Activated naive CD8-positive, alpha-beta T cell treated with anti-CD3 and anti-CD28 coated beads, Interleukin-2, amount 10 ng/mL, durations not matched to agents 7 days and 5 days (primary cell): ENCODE results near the gene CEMIP. TPM values are rescaled to one million over a fixed set of nuclear protein-coding genes. Genes with fewer than 3 reads are reported as not detected.

Experiments
- ATAC-seq: fragments of 150-1000 bp; cut with Tn5 transposase; one replicate; pipeline ENCODE4 v1.10.0; 2021; ENCODE audit warnings: low read depth, moderate library complexity
- POLR2A ChIA-PET: fragments of 350-600 bp; sonication (Branson Sonifier 250); formaldehyde crosslinking; loops from one replicate; lab custom pipeline; 2021; ENCODE audit warnings: antibody characterized with exemption; lab: Charles Lee
- DNase-seq: peaks from one replicate; pipeline ENCODE4 v3.0.0; 2021
- H3K27ac Mint-ChIP-seq: one replicate; pipeline ENCODE4 v1.8.0; 2022; ENCODE audit warnings: mild to moderate bottlenecking, mixed read lengths
- H3K27me3 Mint-ChIP-seq: one replicate; pipeline ENCODE4 v1.8.0; 2022; ENCODE audit warnings: mild to moderate bottlenecking, moderate library complexity, mixed read lengths
- H3K36me3 Mint-ChIP-seq: one replicate; pipeline ENCODE4 v1.8.0; 2021; ENCODE audit warnings: mild to moderate bottlenecking, mixed read lengths
- H3K4me1 Mint-ChIP-seq: one replicate; pipeline ENCODE4 v1.8.0; 2021; ENCODE audit warnings: mixed read lengths
- H3K4me3 Mint-ChIP-seq: one replicate; pipeline ENCODE4 v1.8.0; 2022; ENCODE audit warnings: mild to moderate bottlenecking, moderate library complexity, mixed read lengths
- H3K9me3 Mint-ChIP-seq: one replicate; pipeline ENCODE4 v1.8.0; 2021; ENCODE audit warnings: mixed read lengths
- microRNA-seq: library from miRNA; unstranded; fragments of <30 nt; microRNA quantifications from one replicate; pipeline ENCODE4 v1.2.0, GENCODE V29; 2022
- total RNA-seq, 2 experiments: library from RNA; stranded (reverse); gene quantifications; one replicate each; pipeline ENCODE4 v1.2.3, GENCODE V29; 2021

CEMIP gene
- total RNA-seq, 2 experiments from 2014 or later = 0.23 TPM; not detected in 1

DNA sequence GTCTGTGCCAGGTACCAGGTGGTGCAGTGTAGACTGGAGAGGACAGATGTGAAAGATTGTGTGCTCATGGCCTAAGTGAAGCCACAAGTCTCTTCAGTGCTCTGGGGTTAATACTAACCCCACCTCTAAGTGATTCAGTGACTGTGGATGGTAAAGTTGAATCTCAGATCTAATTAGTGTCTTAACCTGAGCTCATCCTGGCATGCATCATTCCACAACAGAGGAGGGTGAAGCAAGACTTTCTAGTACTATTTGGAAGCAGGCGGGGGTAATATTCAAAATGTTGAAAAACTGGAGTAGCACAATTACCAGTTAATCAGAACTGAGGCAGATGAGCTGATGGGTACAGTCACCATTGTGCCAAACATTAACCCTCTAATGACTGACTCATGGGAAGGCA lies 213.3 kb downstream of the CEMIP start:
- DNase-seq (no peak), ATAC-seq (no peak)
- Mint-ChIP-seq H3K27ac (no peak overlapping the region), H3K4me1 (peaks cover 35% of the 10 kb centered on the region), H3K4me3 (no peak overlapping the region), H3K36me3 (peaks cover 14% of the 10 kb centered on the region), H3K27me3 (no peaks in the 10 kb centered on the region), H3K9me3 (no peaks in the 10 kb centered on the region)
- POLR2A ChIA-PET = interaction anchor here (2.9 kb wide), 1 partner anchor 9 kb away, joined by 33 read pairs; the partner anchor contains the start of gene TLNRD1

DNA sequence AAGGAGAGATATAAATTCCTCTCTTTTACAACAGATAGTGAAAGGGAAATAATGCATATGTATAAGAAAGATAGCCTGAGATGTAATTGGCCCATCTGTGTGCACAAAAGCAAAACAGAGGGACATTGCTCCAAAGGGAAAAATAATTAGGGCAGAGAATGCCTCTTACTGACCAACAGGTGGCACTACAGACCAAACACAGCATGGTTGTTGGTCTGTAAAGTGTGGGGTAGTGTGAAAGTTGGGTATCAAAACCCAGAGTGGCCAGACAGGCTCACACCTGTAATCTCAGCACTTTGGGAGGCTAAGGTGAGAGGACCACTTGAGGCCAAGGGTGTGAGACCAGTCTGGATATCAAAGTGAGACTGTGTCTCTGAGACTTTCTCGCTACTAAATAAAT lies 217.1 kb downstream of the CEMIP start:
- ATAC-seq (no peak), DNase-seq (no peak)
- no peaks in the 10 kb centered on the region for H3K27me3 Mint-ChIP-seq
- no peak overlapping the region for H3K27ac Mint-ChIP-seq
- POLR2A ChIA-PET = no interaction called here
- H3K36me3 Mint-ChIP-seq = peaks cover 3% of the 10 kb centered on the region
- no peak overlapping the region for H3K4me3 Mint-ChIP-seq
- H3K9me3 Mint-ChIP-seq = no peaks in the 10 kb centered on the region
- H3K4me1 Mint-ChIP-seq = peaks cover 38% of the 10 kb centered on the region

- ATAC-seq (no peak), DNase-seq (no peak)
- peaks cover 3% of the 10 kb centered on the region for H3K36me3 Mint-ChIP-seq
- H3K9me3 Mint-ChIP-seq = no peaks in the 10 kb centered on the region
- no peaks in the 10 kb centered on the region for H3K27me3 Mint-ChIP-seq
- no peak overlapping the region for H3K4me3 Mint-ChIP-seq
- H3K27ac Mint-ChIP-seq = no peak overlapping the region
- H3K4me1 Mint-ChIP-seq = peaks cover 27% of the 10 kb centered on the region
- POLR2A ChIA-PET = no interaction called here
These were observed 218.5 kb downstream of the CEMIP start for GRCh38 chr15:80997692-80998091.

DNA sequence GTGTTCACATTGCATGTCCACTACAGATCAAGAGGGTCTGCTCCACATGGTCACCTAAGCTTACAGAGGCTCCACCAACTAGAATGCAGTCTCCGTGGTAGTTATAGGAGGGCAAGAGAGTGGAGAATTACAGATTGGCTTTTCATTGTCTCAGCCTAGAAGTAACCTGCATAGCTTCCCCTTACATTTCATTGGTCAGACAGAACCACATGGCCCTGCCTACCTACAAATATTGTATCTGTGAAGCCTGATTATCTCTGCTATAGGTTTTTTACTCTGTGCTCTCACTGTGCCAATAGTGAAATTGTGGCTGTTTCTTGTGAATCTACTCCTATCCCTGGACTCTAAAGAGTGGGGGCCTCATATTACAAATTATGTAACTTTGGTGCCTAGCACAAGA lies 219.1 kb downstream of the CEMIP start:
- Mint-ChIP-seq H3K27me3 (no peaks in the 10 kb centered on the region), H3K4me3 (peak overlapping the region; percentile 9), H3K27ac (peak overlapping the region; percentile 52), H3K36me3 (peaks cover 5% of the 10 kb centered on the region), H3K4me1 (peaks cover 29% of the 10 kb centered on the region), H3K9me3 (no peaks in the 10 kb centered on the region)
- no peak for ATAC-seq
- DNase-seq = no peak
- POLR2A ChIA-PET = no interaction called here

DNA sequence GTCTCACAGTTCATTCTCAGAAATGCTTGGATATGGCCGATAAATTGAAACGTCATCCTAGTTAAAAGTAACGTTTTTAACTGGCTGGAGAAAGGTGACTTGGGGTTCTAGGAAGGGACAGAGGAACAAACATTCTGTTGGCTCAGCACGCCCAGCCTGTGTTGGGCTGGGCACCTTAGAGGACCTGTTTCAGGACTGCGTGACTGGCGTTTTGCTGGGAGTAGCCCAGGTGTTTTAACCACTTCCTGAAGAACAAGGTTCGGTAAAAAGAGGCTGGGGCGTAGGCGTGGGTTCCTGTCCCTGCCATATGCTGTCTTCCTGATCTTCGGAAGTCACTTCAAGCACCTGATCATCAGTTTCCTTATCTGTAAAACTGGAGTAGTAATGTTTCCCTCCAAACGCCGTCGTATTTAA lies 220.5 kb downstream of the CEMIP start:
- H3K36me3 Mint-ChIP-seq = peaks cover 12% of the 10 kb centered on the region
- DNase-seq = peak; percentile 53
- H3K4me3 Mint-ChIP-seq = peak overlapping the region; percentile 99
- ATAC-seq = peak; percentile 20
- H3K27ac Mint-ChIP-seq = peak overlapping the region; percentile 97
- no peaks in the 10 kb centered on the region for H3K9me3 Mint-ChIP-seq
- POLR2A ChIA-PET = interaction anchor here (0.6 to 3.3 kb wide), 6 partner anchors 9 to 1032 kb away, joined by 3 to 33 read pairs (median 3); no protein-coding TSS in a partner anchor
- peaks cover 41% of the 10 kb centered on the region for H3K4me1 Mint-ChIP-seq
- H3K27me3 Mint-ChIP-seq = no peaks in the 10 kb centered on the region

- Mint-ChIP-seq H3K9me3 (no peaks in the 10 kb centered on the region), H3K27ac (peak overlapping the region; percentile 97), H3K27me3 (no peaks in the 10 kb centered on the region), H3K36me3 (peaks cover 15% of the 10 kb centered on the region), H3K4me1 (peaks cover 44% of the 10 kb centered on the region), H3K4me3 (peak overlapping the region; percentile 99)
- no peak for DNase-seq
- POLR2A ChIA-PET = interaction anchor here (0.6 to 3.3 kb wide), 9 partner anchors 9 to 1032 kb away, joined by 3 to 33 read pairs (median 3); no protein-coding TSS in a partner anchor
- ATAC-seq = no peak
These were observed 221.0 kb downstream of the CEMIP start for GRCh38 chr15:81000144-81000623.

GRCh38 chr15:81000624-81001151 lies 221.5 kb downstream of the CEMIP start, which contains the start of gene TLNRD1:
TLNRD1 (plus strand) TSS chr15:81000923; CDS start chr15:81002272, 1,349 bp downstream.
- Mint-ChIP-seq H3K4me1 (peaks cover 47% of the 10 kb centered on the region), H3K27ac (peak within 1 kb of the TSS; percentile 97), H3K4me3 (peak within 1 kb of the TSS; percentile 99), H3K9me3 (no peaks in the 10 kb centered on the region), H3K36me3 (peaks cover 15% of the 10 kb centered on the region), H3K27me3 (no peaks in the 10 kb centered on the region)
- POLR2A ChIA-PET = interaction anchor here (0.7 to 3.3 kb wide), 12 partner anchors 10 to 1033 kb away, joined by 3 to 33 read pairs (median 3); no protein-coding TSS in a partner anchor
- ATAC-seq (peak; percentile 75), DNase-seq (peak; percentile 88)

Small RNA genes within 50 kb of the gene (microRNA-seq; reads per million reads assigned to microRNA genes)
- not detected for gene MIR4514
- not detected for gene MIR549A

Other genes starting within 250 kb of the CEMIP start
- gene ABHD17C, start 84.1 kb upstream of the CEMIP start, total RNA-seq = 1 to 10 TPM; 1.6 to 2.1 TPM
- 10 to 100 TPM; 28.0 to 28.4 TPM for gene MESD, start 210.4 kb downstream of the CEMIP start, total RNA-seq
- gene TLNRD1, start 221.6 kb downstream of the CEMIP start, total RNA-seq = 10 to 100 TPM; 24.0 to 24.5 TPM